Measurements from ENCODE around the gene CD38.
"Not testable (repeated sequence)": the region's sequence is repeated elsewhere in the genome, so short reads cannot be mapped to it uniquely, and the experiment has no call there.

The CD38 gene

DNA sequence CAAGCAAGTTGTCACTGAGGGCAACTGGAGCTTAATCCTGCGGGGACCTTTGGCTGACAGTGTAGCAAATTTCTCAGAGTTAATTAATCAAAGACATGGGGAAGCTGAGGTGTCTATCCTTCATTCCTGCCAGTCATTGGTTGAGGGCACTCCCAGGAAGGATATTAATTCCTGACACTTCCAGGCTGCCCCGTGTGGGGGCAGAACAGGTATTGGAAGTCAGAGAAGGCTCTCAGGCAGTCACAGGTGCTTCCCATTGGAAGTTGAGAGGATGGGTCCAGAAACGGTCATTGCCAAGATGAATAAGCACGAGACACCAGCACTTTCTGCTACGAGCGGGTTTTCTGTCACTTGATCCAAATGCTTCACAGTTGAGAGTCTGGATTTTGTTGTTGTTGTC lies 29.1 kb upstream of the CD38 start:
- DNase-seq (ENCODE audit: low read depth in 1 of 2, low spot score in 1 of 2): no peak
- in situ Hi-C loops (cut with HindIII; ENCODE audit: low pct_unique_long_range_greater_than_20kb, low sequenced_read_pairs): no loop called here
- no peak for TF ChIP-seq JUND (IDR thresholded peaks at IDR 0.05; ENCODE audit: low read depth)

DNA sequence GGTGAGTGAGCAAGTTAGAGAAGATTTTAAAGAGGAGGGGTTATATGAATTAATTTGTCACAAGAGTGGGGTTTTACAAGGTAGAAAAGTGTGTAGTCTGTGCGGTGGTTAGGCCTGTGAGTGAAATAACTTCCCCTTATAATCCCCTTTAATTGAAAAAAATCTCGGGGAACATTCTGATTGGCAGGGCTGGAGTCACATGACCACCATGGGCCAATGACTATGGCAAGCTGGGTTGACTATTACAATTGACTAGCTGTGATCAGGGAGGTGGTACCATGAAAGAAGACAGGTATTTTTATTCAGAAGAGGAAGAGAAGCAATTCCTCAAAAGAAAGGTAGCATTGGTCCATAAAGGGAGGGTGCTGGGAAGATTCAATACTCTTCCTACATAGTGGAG lies 27.0 kb upstream of the CD38 start:
- in situ Hi-C loops (cut with HindIII; ENCODE audit: low pct_unique_long_range_greater_than_20kb, low sequenced_read_pairs): no loop called here
- TF ChIP-seq JUND (IDR thresholded peaks at IDR 0.05; ENCODE audit: low read depth): no peak
- no peak for DNase-seq (ENCODE audit: low read depth in 1 of 2, low spot score in 1 of 2)

DNA sequence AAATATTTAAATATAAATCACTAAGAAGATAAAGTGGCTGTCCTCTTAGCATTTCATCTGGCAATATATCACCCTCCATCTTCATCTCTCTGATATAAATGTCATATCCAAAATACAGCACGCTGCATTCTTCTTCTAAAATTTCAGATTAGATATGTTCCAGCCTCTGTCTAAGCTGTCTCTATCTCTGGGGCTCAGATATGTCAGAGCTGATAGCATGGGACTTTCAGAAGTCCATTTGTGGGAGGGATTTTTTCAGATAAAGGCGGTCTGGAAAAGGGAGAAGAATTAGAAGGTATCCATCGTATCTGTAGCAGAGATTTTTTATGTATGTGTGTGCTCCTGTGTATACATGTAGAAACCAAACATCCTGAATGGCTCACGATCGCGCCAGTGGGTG lies 25.0 kb upstream of the CD38 start:
- in situ Hi-C loops (cut with HindIII; ENCODE audit: low pct_unique_long_range_greater_than_20kb, low sequenced_read_pairs): no loop called here
- no peak for DNase-seq (ENCODE audit: low read depth in 1 of 2, low spot score in 1 of 2)
- no peak for TF ChIP-seq JUND (IDR thresholded peaks at IDR 0.05; ENCODE audit: low read depth)

DNA sequence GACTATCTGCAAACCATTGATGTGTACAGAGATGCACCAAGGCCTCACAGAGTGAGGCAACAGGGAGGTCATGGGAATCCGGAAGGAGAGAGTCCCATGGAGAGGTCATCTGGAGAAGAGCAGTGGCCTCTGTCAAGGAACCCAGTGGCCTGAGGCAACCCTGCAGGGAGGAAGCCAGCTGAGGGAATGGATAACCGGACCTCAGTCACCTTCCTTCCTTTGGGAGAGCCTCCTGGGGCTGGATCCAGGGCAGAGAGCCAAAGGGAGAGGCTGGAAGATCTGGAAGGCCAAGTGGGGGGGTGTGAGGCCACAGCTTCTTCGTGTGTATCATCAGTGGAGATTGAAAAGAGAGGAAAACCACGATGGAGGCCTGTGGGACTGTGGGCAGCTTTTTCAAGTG lies 24.3 kb upstream of the CD38 start:
- TF ChIP-seq JUND (IDR thresholded peaks at IDR 0.05; ENCODE audit: low read depth): no peak

DNA sequence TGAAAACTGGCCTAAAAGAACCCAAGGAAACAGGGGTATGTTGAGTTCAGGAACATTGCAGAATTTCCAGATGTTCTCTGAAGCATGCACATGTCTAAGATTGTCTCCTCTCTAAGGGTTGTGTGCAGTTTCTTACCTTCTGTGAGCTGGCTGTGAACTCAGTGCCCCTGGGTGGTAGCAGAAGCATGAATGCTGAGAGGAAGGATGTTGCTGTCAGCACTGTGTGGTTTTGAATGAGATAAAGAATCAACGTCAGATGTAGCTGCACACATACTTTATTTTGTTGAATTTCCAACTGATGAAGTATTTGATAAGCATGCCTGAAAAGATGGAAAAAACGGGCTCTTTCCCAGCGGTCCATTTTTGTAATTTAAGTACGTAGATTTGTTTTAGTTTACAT lies 23.8 kb upstream of the CD38 start:
- DNase-seq (ENCODE audit: low read depth in 1 of 2, low spot score in 1 of 2): no peak
- TF ChIP-seq JUND (IDR thresholded peaks at IDR 0.05; ENCODE audit: low read depth): no peak
- in situ Hi-C loops (cut with HindIII; ENCODE audit: low pct_unique_long_range_greater_than_20kb, low sequenced_read_pairs): no loop called here

More for the DNA sequence above, 24.3 kb upstream of the CD38 start:
- no peak for DNase-seq (ENCODE audit: low read depth in 1 of 2, low spot score in 1 of 2)
- in situ Hi-C loops (cut with HindIII; ENCODE audit: low pct_unique_long_range_greater_than_20kb, low sequenced_read_pairs): no loop called here

DNA sequence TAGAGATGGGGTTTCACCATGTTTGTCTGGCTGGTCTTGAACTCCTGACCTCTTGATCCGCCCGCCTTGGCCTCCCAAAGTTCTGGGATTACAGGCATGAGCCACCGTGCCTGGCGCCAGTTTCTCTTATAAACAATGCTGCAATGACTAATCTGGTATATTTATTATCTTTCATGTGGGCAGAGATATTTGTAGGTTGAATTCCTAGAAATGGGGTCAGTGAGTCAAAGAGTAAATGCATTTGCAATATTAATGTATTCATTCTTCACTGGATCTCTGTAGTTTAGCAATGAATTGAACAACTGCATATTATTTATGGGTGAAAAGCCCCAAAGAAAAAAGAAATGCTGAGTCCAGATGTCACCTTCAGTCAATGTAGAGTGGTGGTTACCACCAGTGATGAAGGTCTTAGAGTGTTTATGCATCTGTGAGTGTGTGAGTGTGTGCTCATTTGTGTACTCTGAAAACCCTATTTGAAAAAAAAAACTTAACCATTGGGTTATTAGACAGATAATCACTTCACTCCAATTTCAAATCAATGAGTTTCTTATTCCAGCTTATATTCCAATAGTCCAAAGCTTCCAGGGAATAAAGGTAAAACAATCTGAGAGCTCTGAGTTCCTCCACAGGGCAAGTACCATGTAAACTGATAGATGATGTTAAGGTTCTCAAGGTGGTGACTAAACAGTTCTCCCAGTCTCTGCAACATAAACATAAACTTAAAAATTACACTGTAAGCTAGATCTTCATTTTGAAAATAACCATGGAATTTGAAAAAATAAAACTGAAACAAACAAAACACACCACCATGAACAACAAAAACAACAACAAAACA lies 22.6 kb upstream of the CD38 start:
- in situ Hi-C loops (cut with HindIII; ENCODE audit: low pct_unique_long_range_greater_than_20kb, low sequenced_read_pairs): no loop called here
- no peak for DNase-seq (ENCODE audit: low read depth in 1 of 2, low spot score in 1 of 2)

DNA sequence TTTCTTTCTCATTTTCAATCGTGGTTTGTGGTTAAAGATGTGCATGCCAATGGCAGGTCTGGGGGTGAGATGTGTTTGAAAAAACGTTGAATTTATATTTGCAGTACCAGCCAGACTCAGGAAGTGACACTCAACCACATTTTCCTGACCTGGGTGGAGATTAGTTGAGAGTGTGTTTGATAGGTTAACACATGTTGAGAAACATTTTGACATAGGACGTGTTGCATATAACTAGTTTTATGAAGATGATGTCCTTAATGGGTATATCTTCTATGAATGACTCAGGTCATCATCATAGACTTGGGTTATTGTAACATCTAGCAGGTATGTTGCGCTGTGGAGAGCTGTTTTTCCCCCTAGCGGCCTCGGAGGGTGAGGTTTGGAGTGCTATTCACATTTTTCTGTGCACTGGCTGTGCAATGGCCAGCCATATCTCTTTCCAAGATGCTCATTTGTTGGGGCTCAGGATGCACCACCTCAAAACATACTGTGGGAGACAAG lies 21.7 kb upstream of the CD38 start:
- in situ Hi-C loops (cut with HindIII; ENCODE audit: low pct_unique_long_range_greater_than_20kb, low sequenced_read_pairs): no loop called here
- TF ChIP-seq JUND (IDR thresholded peaks at IDR 0.05; ENCODE audit: low read depth): no peak
- peak in 1 of 2 experiments; percentile 41 for DNase-seq (ENCODE audit: low read depth in 1 of 2, low spot score in 1 of 2)

More for the DNA sequence above, 22.6 kb upstream of the CD38 start:
- no peak for TF ChIP-seq JUND (IDR thresholded peaks at IDR 0.05; ENCODE audit: low read depth)

DNA sequence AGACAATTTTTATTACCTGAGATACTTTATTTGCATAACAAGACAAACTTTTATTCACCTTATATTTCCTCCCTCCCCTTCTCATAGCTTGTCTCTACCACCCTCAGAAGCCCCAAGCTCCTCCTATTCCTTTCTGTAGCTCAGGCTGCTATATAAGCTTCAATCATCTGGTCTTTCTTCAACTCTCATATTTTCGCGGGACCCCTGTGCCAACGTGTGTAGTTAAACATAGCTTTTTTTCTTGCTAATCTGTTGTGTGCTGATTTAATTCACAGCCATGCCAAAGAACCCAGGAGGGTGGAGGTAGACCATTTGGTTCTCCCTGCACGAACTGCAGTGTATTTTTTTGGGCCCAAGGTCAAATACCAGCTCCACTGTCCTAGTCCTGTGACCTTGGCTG lies 21.1 kb upstream of the CD38 start:
- TF ChIP-seq JUND (IDR thresholded peaks at IDR 0.05; ENCODE audit: low read depth): no peak
- DNase-seq (ENCODE audit: low read depth in 1 of 2, low spot score in 1 of 2): no peak
- in situ Hi-C loops (cut with HindIII; ENCODE audit: low pct_unique_long_range_greater_than_20kb, low sequenced_read_pairs): no loop called here

DNA sequence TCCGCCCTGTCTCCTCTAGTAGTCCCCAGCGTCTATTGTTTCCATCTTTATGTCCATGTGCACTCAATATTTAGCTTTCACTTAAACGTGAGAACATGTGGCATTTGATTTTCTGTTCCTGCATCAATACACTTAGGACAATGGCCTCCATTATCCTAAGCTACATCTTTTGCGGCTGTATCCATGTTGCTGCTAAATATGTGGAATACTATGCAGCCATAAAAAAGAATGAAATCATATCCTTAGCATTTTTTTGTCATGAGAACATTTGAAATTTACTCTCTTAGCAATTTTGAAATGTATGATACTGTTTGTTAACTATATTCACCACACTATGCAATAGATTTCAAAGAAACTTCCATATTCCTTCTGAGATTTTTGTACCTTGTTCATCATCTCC lies 19.8 kb upstream of the CD38 start:
- no peak for DNase-seq (ENCODE audit: low read depth in 1 of 2, low spot score in 1 of 2)
- no peak for TF ChIP-seq JUND (IDR thresholded peaks at IDR 0.05; ENCODE audit: low read depth)
- in situ Hi-C loops (cut with HindIII; ENCODE audit: low pct_unique_long_range_greater_than_20kb, low sequenced_read_pairs): no loop called here

DNA sequence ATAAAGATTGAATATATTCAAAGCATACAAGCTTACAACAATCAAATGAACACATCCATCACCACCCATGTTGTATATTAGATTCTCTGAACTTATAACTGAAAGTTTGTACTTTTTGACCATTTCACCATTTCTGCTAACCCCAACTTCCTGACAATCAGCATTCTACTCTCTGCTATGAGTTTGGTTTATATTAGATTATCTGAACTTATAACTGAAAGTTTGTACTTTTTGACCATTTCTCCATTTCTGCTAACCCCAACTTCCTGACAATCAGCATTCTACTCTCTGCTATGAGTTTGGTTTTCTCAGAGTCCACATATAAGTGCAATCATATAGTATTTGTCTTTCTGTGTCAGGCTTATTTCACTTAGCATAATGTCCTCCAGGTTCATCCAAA lies 15.7 kb upstream of the CD38 start:
- in situ Hi-C loops (cut with HindIII; ENCODE audit: low pct_unique_long_range_greater_than_20kb, low sequenced_read_pairs): not testable (repeated sequence)

DNA sequence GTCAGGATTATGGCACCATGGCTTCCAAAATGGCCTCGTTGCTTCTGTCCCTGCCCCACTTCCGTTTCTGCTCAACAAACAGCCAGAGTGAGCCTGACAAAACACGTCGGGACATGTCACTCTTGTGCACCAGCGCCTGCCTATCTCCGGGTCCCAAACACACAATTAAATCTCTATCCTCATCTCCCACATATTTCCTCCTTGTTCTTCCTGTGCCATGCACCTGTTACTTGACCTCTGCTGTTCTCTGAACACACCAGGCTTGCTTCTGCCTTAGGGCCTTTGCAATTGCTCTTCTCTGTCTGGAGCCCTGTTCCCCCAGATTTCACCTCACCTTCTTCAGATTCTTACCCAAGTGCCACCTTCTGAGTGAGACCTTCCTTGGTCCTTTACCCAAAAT lies 12.7 kb upstream of the CD38 start:
- TF ChIP-seq JUND (IDR thresholded peaks at IDR 0.05; ENCODE audit: low read depth): no peak
- DNase-seq (ENCODE audit: low read depth in 1 of 2, low spot score in 1 of 2): peak in 1 of 2 experiments; percentile 7
- in situ Hi-C loops (cut with HindIII; ENCODE audit: low pct_unique_long_range_greater_than_20kb, low sequenced_read_pairs): no loop called here

More for the DNA sequence above, 15.7 kb upstream of the CD38 start:
- DNase-seq (ENCODE audit: low read depth in 1 of 2, low spot score in 1 of 2): not testable (repeated sequence)

DNA sequence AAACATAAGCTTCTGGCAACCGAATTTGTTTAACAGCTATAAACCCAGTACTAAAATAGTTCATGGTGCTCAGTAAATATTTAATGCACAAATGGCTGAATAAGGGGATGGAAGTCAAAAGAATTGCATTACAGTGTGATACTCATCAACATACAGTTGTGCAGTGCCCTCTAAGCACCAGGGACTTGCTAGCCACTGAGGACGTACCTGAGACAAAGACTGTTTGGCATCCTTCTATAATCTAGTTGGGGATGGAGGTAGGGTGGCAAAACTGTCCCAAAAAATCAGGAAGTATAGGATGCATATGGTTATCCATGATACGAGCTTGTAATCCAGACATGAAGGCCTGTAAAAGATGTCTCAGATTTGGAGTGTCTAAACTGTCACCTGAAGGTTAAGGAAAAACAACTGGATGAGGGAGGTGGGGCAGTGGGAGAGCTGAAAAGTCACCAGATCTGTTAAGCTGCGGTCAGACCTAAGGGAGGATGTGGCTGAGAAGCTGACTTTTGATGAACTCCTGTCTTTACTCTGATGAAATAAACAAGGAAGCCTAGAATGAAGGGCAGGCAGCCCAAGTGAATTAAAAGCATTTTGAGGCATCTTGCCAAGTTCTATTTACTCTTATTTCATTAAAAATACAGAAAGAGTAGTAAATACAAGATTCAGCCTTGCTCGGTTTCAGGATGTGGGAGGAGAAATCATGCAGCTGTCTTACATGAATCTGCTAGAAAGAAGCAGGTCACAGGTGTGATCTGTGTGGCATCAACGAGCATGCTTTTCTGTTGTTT lies 12.0 kb upstream of the CD38 start:
- no peak for DNase-seq (ENCODE audit: low read depth in 1 of 2, low spot score in 1 of 2)
- no peak for TF ChIP-seq JUND (IDR thresholded peaks at IDR 0.05; ENCODE audit: low read depth)
- in situ Hi-C loops (cut with HindIII; ENCODE audit: low pct_unique_long_range_greater_than_20kb, low sequenced_read_pairs): no loop called here

DNA sequence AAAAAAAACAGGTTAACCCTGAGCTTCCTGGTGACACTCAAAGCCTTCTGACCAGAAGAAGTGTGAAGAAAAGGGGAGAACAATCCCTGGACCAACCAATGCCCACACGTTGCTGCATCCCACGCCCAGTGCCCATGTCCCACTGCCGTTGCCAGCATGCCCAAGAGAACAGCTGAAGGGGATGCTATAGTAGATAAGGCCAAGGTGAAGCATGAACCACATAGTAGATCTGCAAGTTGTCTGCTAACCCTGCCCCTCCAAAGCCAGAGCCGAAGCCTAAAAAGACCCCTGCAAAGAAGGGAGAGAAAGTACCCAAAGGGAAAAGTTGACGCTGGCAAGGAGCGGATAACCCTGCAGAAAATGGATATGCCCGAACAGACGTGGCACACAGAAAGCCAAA lies 11.3 kb upstream of the CD38 start:
- no peak for TF ChIP-seq JUND (IDR thresholded peaks at IDR 0.05; ENCODE audit: low read depth)
- in situ Hi-C loops (cut with HindIII; ENCODE audit: low pct_unique_long_range_greater_than_20kb, low sequenced_read_pairs): no loop called here
- DNase-seq (ENCODE audit: low read depth in 1 of 2, low spot score in 1 of 2): no peak
